GM12878 (cell line): Measurements from ENCODE around the gene TCF7L2. TPM values are rescaled to one million over a fixed set of nuclear protein-coding genes. Genes with fewer than 3 reads are reported as not detected.

Source experiments
- ATAC-seq: fragments of 200-7000 bp; cut with Tn5 transposase; 3 replicates; pipeline ENCODE4 v1.9.1; 2020; ENCODE audit warnings: mild to moderate bottlenecking, moderate library complexity
- BruUV-seq: library from RNA; stranded (reverse); fragments of 400-500 nt; replicated peaks from 2 replicates; lab custom pipeline; 2021; lab: Mats Ljungman, UMichigan
- CTCF ChIA-PET: fragments of 300-600 bp; sonication (Branson Sonifier 250); formaldehyde crosslinking; extraction: SDS; loops from one replicate; lab custom pipeline; 2021; ENCODE audit warnings: inconsistent platforms; lab: Yijun Ruan, JAX
- POLR2A ChIA-PET: fragments of 350-600 bp; formaldehyde crosslinking; extraction: SDS; loops from one replicate; lab custom pipeline; 2021; ENCODE audit warnings: inconsistent platforms; lab: Charles Lee
- RAD21 ChIA-PET: fragments of 300-600 bp; sonication (Branson Sonifier 250); formaldehyde crosslinking; loops from one replicate; lab custom pipeline; 2023; ENCODE audit warnings: antibody characterized with exemption; ENCODE audit not compliant: unreplicated experiment; lab: Charles Lee
- SMC1A ChIA-PET: fragments of 300-600 bp; sonication (Branson Sonifier 250); formaldehyde crosslinking; loops from one replicate; lab custom pipeline; 2023; ENCODE audit not compliant: unreplicated experiment, uncharacterized antibody; lab: Charles Lee
- DNase-seq: peaks from one replicate; pipeline ENCODE4 v3.0.0-alpha.2; 2011; ENCODE audit warnings: low read depth, low spot score
- FAIRE-seq: peaks from 3 replicates; lab custom pipeline; 2011; peaks lifted over from hg19 to GRCh38; lab: Jason Lieb, UNC
- H2AFZ ChIP-seq: 2 replicates; pipeline ENCODE4 v1.6.0; 2011; ENCODE audit warnings: low read depth, low read length, control low read depth; ENCODE audit not compliant: control insufficient read depth
- H3K27ac ChIP-seq: 2 replicates; pipeline ENCODE4 v1.5.1; 2011; ENCODE audit warnings: control low read depth; ENCODE audit not compliant: control insufficient read depth, insufficient read depth
- H3K27me3 ChIP-seq, 2 experiments: replicated peaks in 1 of 2; 2 replicates each; pipeline versions ENCODE4 v1.6.0 to v1.6.1; 2011; ENCODE audit warnings: low read length in 1 of 2; ENCODE audit not compliant: control insufficient read depth in 2 of 2, insufficient read depth in 2 of 2
- H3K36me3 ChIP-seq, 2 experiments: 2 replicates each; pipeline ENCODE4 v1.5.1; 2011; ENCODE audit warnings: low read length in 1 of 2; ENCODE audit not compliant: control insufficient read depth in 2 of 2, insufficient read depth in 2 of 2
- H3K4me1 ChIP-seq: 2 replicates; pipeline ENCODE4 v1.6.1; 2011; ENCODE audit warnings: mild to moderate bottlenecking, low read length, moderate library complexity, mixed read lengths; ENCODE audit not compliant: control insufficient read depth, insufficient read depth
- H3K4me2 ChIP-seq: 2 replicates; pipeline ENCODE4 v1.6.0; 2011; ENCODE audit warnings: control low read depth; ENCODE audit not compliant: control insufficient read depth, insufficient read depth
- H3K4me3 ChIP-seq: fragments of 200-600 bp; sonication (generic); 2 replicates; pipeline ENCODE4 v1.5.1; 2016
- H3K79me2 ChIP-seq: 2 replicates; pipeline ENCODE4 v1.6.0; 2011; ENCODE audit warnings: low read length; ENCODE audit not compliant: control insufficient read depth, insufficient read depth
- H3K9ac ChIP-seq: 2 replicates; pipeline ENCODE4 v1.8.0; 2011; ENCODE audit warnings: low read length, control low read depth, mixed read lengths; ENCODE audit not compliant: control insufficient read depth, insufficient read depth
- H3K9me3 ChIP-seq: replicated peaks from 3 replicates; pipeline ENCODE4 v1.5.1; 2011; ENCODE audit warnings: mild to moderate bottlenecking, low read length; ENCODE audit not compliant: control insufficient read depth, insufficient read depth
- H4K20me1 ChIP-seq: 2 replicates; pipeline ENCODE4 v1.6.0; 2011; ENCODE audit not compliant: control insufficient read depth, insufficient read depth
- BCL3 ChIP-seq: IDR thresholded peaks from 2 replicates; pipeline ENCODE4 v1.6.1; 2011; ENCODE audit warnings: borderline replicate concordance, low read depth, mild to moderate bottlenecking, moderate library complexity, low read length; ENCODE audit not compliant: insufficient read depth, poor library complexity, severe bottlenecking
- CHD1 ChIP-seq: IDR thresholded peaks from 2 replicates; pipeline ENCODE4 v1.6.1; 2012; ENCODE audit warnings: low read depth, low read length, improper control_type of control experiment
- ETV6 ChIP-seq, 2 experiments: fragments of 450-650 bp in 1 of 2; IDR thresholded peaks in 1 of 2; conservative IDR thresholded peaks in 1 of 2; 2 replicates each; pipeline ENCODE4 v1.6.1; 2014; ENCODE audit warnings: antibody characterized with exemption in 1 of 2, borderline replicate concordance in 1 of 2, low read depth in 1 of 2, mild to moderate bottlenecking in 1 of 2, moderate library complexity in 1 of 2
- FOXK2 ChIP-seq: fragments of 450-650 bp; IDR thresholded peaks from 2 replicates; pipeline ENCODE4 v1.6.1; 2017; ENCODE audit warnings: mild to moderate bottlenecking, moderate library complexity
- HDAC2 ChIP-seq: fragments of 200-600 bp; sonication (generic); IDR thresholded peaks from 2 replicates; pipeline ENCODE4 v1.6.1; 2017
- MYB ChIP-seq: fragments of 150-350 bp; IDR thresholded peaks from 2 replicates; pipeline ENCODE4 v1.6.1; 2014; ENCODE audit warnings: mild to moderate bottlenecking, low read depth, low read length, borderline replicate concordance
- RCOR1 ChIP-seq: conservative IDR thresholded peaks from 2 replicates; pipeline ENCODE4 v1.6.1; 2012; ENCODE audit warnings: low read depth, low read length, improper control_type of control experiment
- RFX5 ChIP-seq: IDR thresholded peaks from 2 replicates; pipeline ENCODE4 v1.6.1; 2011; ENCODE audit warnings: low read depth, low read length, improper control_type of control experiment
- SMC3 ChIP-seq: IDR thresholded peaks from 2 replicates; pipeline ENCODE4 v1.6.1; 2011; ENCODE audit warnings: low read length, improper control_type of control experiment, borderline replicate concordance
- WGBS: methylation state at CpG from one replicate; pipeline ENCODE4 v1.1.6; 2016; ENCODE audit warnings: low lambda C conversion rate; ENCODE audit not compliant: insufficient replicate concordance, insufficient coverage; ENCODE audit errors: missing lambda C conversion rate; 5-methylcytosine and 5-hydroxymethylcytosine counted together
- in situ Hi-C: fragments of 300-500 bp; cut with MboI; formaldehyde crosslinking; loops from 9 replicates; pipeline ENCODE4 v1.14.3; 2018; ENCODE audit warnings: mixed read lengths
- intact Hi-C: fragments of 100-400 bp; cut with micrococcal nuclease; formaldehyde crosslinking; loops from one replicate; pipeline ENCODE4 v1.14.2; 2022; ENCODE audit not compliant: unreplicated experiment
- polyA plus RNA-seq, 11 experiments: library from polyadenylated mRNA; depleted of rRNA in 4 of 11; unstranded in 6 of 11; stranded (reverse) in 5 of 11; fragments of >200 nt; fragmentation: Nextera tagmentation in 4 of 11; fragmentation: Illumina TruSeq in 1 of 11; extraction: Ambion mirVana in 4 of 11; extraction: Trizol in 1 of 11; gene quantifications; 1 replicate in 1 of 11; 2 replicates in 10 of 11; pipeline versions ENCODE4 v1.2.1 to v1.2.3, GENCODE V29; 2011 to 2016; ENCODE audit warnings: inconsistent platforms in 2 of 11, missing spikeins in 2 of 11, low read depth in 1 of 11
- total RNA-seq, 4 experiments: library from RNA; depleted of rRNA in 3 of 4; stranded (reverse); fragments of >200 nt in 3 of 4; fragmentation: Illumina TruSeq in 1 of 4; extraction: Trizol in 1 of 4; gene quantifications; 2 replicates each; pipeline versions ENCODE4 v1.2.1 to v1.2.3, GENCODE V29; 2013 to 2021
- TF ChIP-seq, protein P1 (sequence below): fragments of 450-650 bp; IDR thresholded peaks from 2 replicates; pipeline ENCODE4 v1.6.1; 2017; ENCODE audit warnings: low read depth, mild to moderate bottlenecking, moderate library complexity

TCF7L2 gene
- total and polyA plus RNA-seq, 10 of the 15 experiments (the other 5 are each of a cell fraction or from before 2014, with no cell fraction given) = 0.02 to 1.1 (median 0.35) TPM; not detected in 4

GRCh38 chr10:113036619-113037018 is 86.6 kb downstream of the TCF7L2 start:
- DNase-seq (no peak), ATAC-seq (no peak), FAIRE-seq (no peak)
- POLR2A ChIA-PET = no interaction called here
- RAD21 ChIA-PET = no interaction called here
- no peak overlapping the region for H3K27ac ChIP-seq
- H3K9ac ChIP-seq = no peak overlapping the region
- no peaks in the 10 kb centered on the region for H3K4me1 ChIP-seq
- TF ChIP-seq ETV6 (conservative IDR thresholded peaks at IDR 0.05 in 1 of 2, IDR thresholded peaks at IDR 0.05 in 1 of 2; ENCODE audit: borderline replicate concordance in 1 of 2, low read depth in 1 of 2) (no peak), FOXK2 (no peak), CHD1 (no peak), HDAC2 (no peak), RCOR1 (no peak), MYB (no peak), BCL3 (no peak), RFX5 (no peak), SMC3 (no peak)
- TF ChIP-seq, protein P1, sequence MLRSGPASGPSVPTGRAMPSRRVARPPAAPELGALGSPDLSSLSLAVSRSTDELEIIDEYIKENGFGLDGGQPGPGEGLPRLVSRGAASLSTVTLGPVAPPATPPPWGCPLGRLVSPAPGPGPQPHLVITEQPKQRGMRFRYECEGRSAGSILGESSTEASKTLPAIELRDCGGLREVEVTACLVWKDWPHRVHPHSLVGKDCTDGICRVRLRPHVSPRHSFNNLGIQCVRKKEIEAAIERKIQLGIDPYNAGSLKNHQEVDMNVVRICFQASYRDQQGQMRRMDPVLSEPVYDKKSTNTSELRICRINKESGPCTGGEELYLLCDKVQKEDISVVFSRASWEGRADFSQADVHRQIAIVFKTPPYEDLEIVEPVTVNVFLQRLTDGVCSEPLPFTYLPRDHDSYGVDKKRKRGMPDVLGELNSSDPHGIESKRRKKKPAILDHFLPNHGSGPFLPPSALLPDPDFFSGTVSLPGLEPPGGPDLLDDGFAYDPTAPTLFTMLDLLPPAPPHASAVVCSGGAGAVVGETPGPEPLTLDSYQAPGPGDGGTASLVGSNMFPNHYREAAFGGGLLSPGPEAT = no peak
- WGBS = 0% methylated on average over 2 of the region's 2 CpGs
- SMC1A ChIA-PET = no interaction called here
- no peaks in the 10 kb centered on the region for H3K79me2 ChIP-seq
- CTCF ChIA-PET = no interaction called here
- H2AFZ ChIP-seq = no peak overlapping the region
- no peaks in the 10 kb centered on the region; a peak in 1 of 4 replicates for H3K27me3 ChIP-seq
- in situ Hi-C loops (no loop called here), intact Hi-C loops (no loop called here)
- no peaks in the 10 kb centered on the region for H4K20me1 ChIP-seq
- BruUV-seq = no TSS peak
- H3K4me3 ChIP-seq = no peak overlapping the region
- no peaks in the 10 kb centered on the region for H3K9me3 ChIP-seq
- H3K36me3 ChIP-seq = no peaks in the 10 kb centered on the region
- H3K4me2 ChIP-seq = no peak overlapping the region
